ENCODE measurements around the gene POU2F3. TPM values are rescaled to one million over a fixed set of nuclear protein-coding genes. Genes with fewer than 3 reads are reported as not detected.

POU2F3 gene
- total RNA-seq, 4 donors from 2014 or later, result 0.22 TPM; not detected in 3

- Histone ChIP-seq H3K27me3 (no peaks in the 10 kb centered on the region), H3K36me3 (peaks cover 0 to 26% (median 0%) of the 10 kb centered on the region in 3 donors), H3K27ac (peak overlapping the region; percentile 48 to 92 (median 83)), H3K9me3 (no peaks in the 10 kb centered on the region), H3K4me1 (peaks cover 0 to 95% (median 53%) of the 10 kb centered on the region in 4 donors), H3K4me3 (no peak overlapping the region)
- WGBS, 2 donors, result 38 to 42% methylated on average over 1 of the region's 1 CpG
- TF ChIP-seq CTCF (IDR thresholded peaks at IDR 0.05) (no peak), EP300 (IDR thresholded peaks at IDR 0.05) (no peak), POLR2A (IDR thresholded peaks at IDR 0.05) (no peak)
- no peak for DNase-seq (ENCODE audit: low spot score in 2 of 2)
These were observed 16.1 kb upstream of the POU2F3 start for GRCh38 chr11:120223793-120224192.

- H3K27me3 ChIP-seq, result no peaks in the 10 kb centered on the region
- no peak overlapping the region for H3K4me3 ChIP-seq
- 57 to 62% methylated on average over 6 of the region's 6 CpGs for WGBS, 2 donors
- DNase-seq (ENCODE audit: low spot score in 2 of 2), result no peak
- peak overlapping the region; percentile 75 to 92 (median 89) for H3K27ac ChIP-seq
- H3K36me3 ChIP-seq, result peaks cover 0 to 32% (median 0%) of the 10 kb centered on the region in 3 donors
- H3K9me3 ChIP-seq, result no peaks in the 10 kb centered on the region
- no peak for TF ChIP-seq POLR2A (IDR thresholded peaks at IDR 0.05)
- H3K4me1 ChIP-seq, result peaks cover 0 to 94% (median 47%) of the 10 kb centered on the region in 4 donors
These were observed 15.6 kb upstream of the POU2F3 start for GRCh38 chr11:120224361-120224760.

- Histone ChIP-seq H3K4me1 (peaks cover 0 to 85% (median 38%) of the 10 kb centered on the region in 4 donors), H3K36me3 (peaks cover 0 to 37% (median 0%) of the 10 kb centered on the region in 3 donors), H3K27me3 (no peaks in the 10 kb centered on the region), H3K9me3 (no peaks in the 10 kb centered on the region), H3K27ac (peak overlapping the region; percentile 75 to 92 (median 89)), H3K4me3 (peak overlapping the region in 1 of 4 donors; percentile 2)
- DNase-seq (ENCODE audit: low spot score in 2 of 2), result no peak
- peak in 1 of 5 experiments; percentile 14 for TF ChIP-seq CTCF (IDR thresholded peaks at IDR 0.05)
- peak in 1 of 2 donors; percentile 23 for TF ChIP-seq POLR2A (IDR thresholded peaks at IDR 0.05)
- peak in 1 of 2 donors; percentile 76 for TF ChIP-seq EP300 (IDR thresholded peaks at IDR 0.05)
- WGBS, 2 donors, result 15 to 36% methylated on average over 12 to 22 of the region's 22 CpGs
These were observed 14.7 kb upstream of the POU2F3 start for GRCh38 chr11:120224972-120225909.

GRCh38 chr11:120226242-120226641 lies 13.7 kb upstream of the POU2F3 start:
- peak overlapping the region; percentile 23 to 92 (median 65) for H3K27ac ChIP-seq
- peaks cover 0 to 76% (median 28%) of the 10 kb centered on the region in 4 donors for H3K4me1 ChIP-seq
- no peaks in the 10 kb centered on the region for H3K27me3 ChIP-seq
- WGBS, 2 donors, result 61 to 62% methylated on average over 5 of the region's 5 CpGs
- H3K4me3 ChIP-seq, result no peak overlapping the region
- H3K36me3 ChIP-seq, result peaks cover 0 to 41% (median 0%) of the 10 kb centered on the region in 3 donors
- no peak for TF ChIP-seq EP300 (IDR thresholded peaks at IDR 0.05)
- TF ChIP-seq POLR2A (IDR thresholded peaks at IDR 0.05), result no peak
- no peak for TF ChIP-seq CTCF (IDR thresholded peaks at IDR 0.05)
- no peaks in the 10 kb centered on the region for H3K9me3 ChIP-seq
- no peak for DNase-seq (ENCODE audit: low spot score in 2 of 2)

- H3K27me3 ChIP-seq, result no peaks in the 10 kb centered on the region
- no peak overlapping the region for H3K4me3 ChIP-seq
- H3K4me1 ChIP-seq, result peaks cover 0 to 76% (median 24%) of the 10 kb centered on the region in 4 donors
- H3K36me3 ChIP-seq, result peaks cover 0 to 41% (median 0%) of the 10 kb centered on the region in 3 donors
- peak overlapping the region; percentile 23 to 92 (median 65) for H3K27ac ChIP-seq
- TF ChIP-seq EP300 (IDR thresholded peaks at IDR 0.05), result no peak
- TF ChIP-seq CTCF (IDR thresholded peaks at IDR 0.05), result no peak
- TF ChIP-seq POLR2A (IDR thresholded peaks at IDR 0.05), result no peak
- 69% methylated on average over 12 of the region's 13 CpGs for WGBS, 2 donors
- DNase-seq (ENCODE audit: low spot score in 2 of 2), result no peak
- no peaks in the 10 kb centered on the region for H3K9me3 ChIP-seq
These were observed 13.2 kb upstream of the POU2F3 start for GRCh38 chr11:120226714-120227113.
